ENCODE measurements around the gene ZMYND8. TPM values are rescaled to one million over a fixed set of nuclear protein-coding genes. Genes with fewer than 3 reads are reported as not detected.

Gene ZMYND8
- total and polyA plus RNA-seq, 2 of the 8 experiments (the other 6 are each of a cell fraction or from before 2014, with no cell fraction given) = 50.5 to 163 TPM

GRCh38 chr20:47306095-47306494 is 50.4 kb downstream of the ZMYND8 start:
- no peak overlapping the region for H2BK120ac ChIP-seq (replicated peaks; ENCODE audit: low read depth, low read length)
- no peaks in the 10 kb centered on the region for H3K9me3 ChIP-seq (ENCODE audit: insufficient read depth in 2 of 2, low read depth in 1 of 2, low read length in 1 of 2)
- peaks cover 9 to 96% of the 10 kb centered on the region in 2 experiments for H3K79me2 ChIP-seq (ENCODE audit: control insufficient read depth in 1 of 2, insufficient read depth in 2 of 2, low read length in 2 of 2)
- no peak overlapping the region for H3K14ac ChIP-seq (ENCODE audit: insufficient read length)
- 97% methylated on average over 8 of the region's 8 CpGs; no CpG with 5 or more reads in 1 of the 2 experiments for WGBS, 2 experiments (ENCODE audit: extremely low coverage in 1 of 2, insufficient coverage in 1 of 2, insufficient read length in 1 of 2, insufficient replicate concordance in 2 of 2, low coverage in 1 of 2, low lambda C conversion rate in 2 of 2, missing lambda C conversion rate in 1 of 2)
- peaks cover 0 to 7% of the 10 kb centered on the region in 2 experiments for H4K20me1 ChIP-seq (replicated peaks in 1 of 2; ENCODE audit: control insufficient read depth in 1 of 2, insufficient read depth in 2 of 2, low read length in 2 of 2)
- H2AK5ac ChIP-seq (ENCODE audit: low read depth, low read length) = no peak overlapping the region
- no peak overlapping the region for H3K4me3 ChIP-seq (ENCODE audit: extremely low read depth in 1 of 4, insufficient read depth in 2 of 4, low read depth in 3 of 4, low read length in 4 of 4)
- H4K91ac ChIP-seq (replicated peaks; ENCODE audit: insufficient read length, low read length) = no peak overlapping the region
- H3K23ac ChIP-seq (ENCODE audit: insufficient read length) = no peak overlapping the region
- no peak overlapping the region for H3K9ac ChIP-seq (replicated peaks in 1 of 4; ENCODE audit: extremely low read depth in 1 of 4, low read depth in 3 of 4, low read length in 3 of 4)
- no peak overlapping the region for H3K18ac ChIP-seq (ENCODE audit: extremely low read depth, low read length)
- no peak overlapping the region for H2BK20ac ChIP-seq (ENCODE audit: low read length)
- ChIA-PET CTCF (ENCODE audit: partially characterized antibody) (interaction anchor here (1.2 to 2.5 kb wide), 4 partner anchors 32 to 78 kb away, joined by 3 to 15 read pairs (median 8); no protein-coding TSS in a partner anchor), POLR2A (ENCODE audit: partially characterized antibody) (interaction anchor here (1.1 to 31.3 kb wide), 6 partner anchors 12 to 78 kb away, joined by 3 to 1191 read pairs (median 7); partner anchors contain the start of gene ZMYND8)
- no peak overlapping the region for H2BK12ac ChIP-seq (ENCODE audit: low read depth, low read length)
- no peak overlapping the region for H2BK5ac ChIP-seq (ENCODE audit: low read depth, low read length)
- H2BK15ac ChIP-seq (ENCODE audit: low read length) = no peak overlapping the region
- H3K23me2 ChIP-seq (ENCODE audit: low read depth, low read length) = no peaks in the 10 kb centered on the region
- DNase-seq (ENCODE audit: low read depth in 1 of 2, low spot score in 2 of 2) (no peak), FAIRE-seq (no peak)
- peaks cover 11 to 22% (median 19%) of the 10 kb centered on the region in 4 experiments for H3K4me1 ChIP-seq (replicated peaks in 1 of 4; ENCODE audit: control insufficient read depth in 3 of 4, insufficient read depth in 4 of 4, low read length in 3 of 4)
- no peak overlapping the region for H3K4ac ChIP-seq (replicated peaks; ENCODE audit: insufficient read length, low read depth, low read length)
- peaks cover 10 to 70% (median 25%) of the 10 kb centered on the region in 4 experiments for H3K36me3 ChIP-seq (ENCODE audit: control insufficient read depth in 2 of 4, insufficient read depth in 4 of 4, low read length in 3 of 4)
- H3K27me3 ChIP-seq (replicated peaks in 1 of 4; ENCODE audit: control insufficient read depth in 3 of 4, extremely low read depth in 1 of 4, insufficient read depth in 3 of 4, low read length in 3 of 4) = no peaks in the 10 kb centered on the region
- H3K56ac ChIP-seq (replicated peaks; ENCODE audit: insufficient read length, low read depth, low read length) = no peak overlapping the region
- H3K79me1 ChIP-seq (ENCODE audit: low read depth, low read length) = peaks cover 9% of the 10 kb centered on the region
- H2AFZ ChIP-seq (ENCODE audit: low read length) = no peak overlapping the region
- no peak overlapping the region for H4K5ac ChIP-seq (ENCODE audit: insufficient read length, low read depth, low read length)
- no peak overlapping the region for H4K8ac ChIP-seq (ENCODE audit: extremely low read depth, insufficient read depth, low read length)
- no peak overlapping the region for H3K4me2 ChIP-seq (ENCODE audit: insufficient read depth in 1 of 2, low read depth in 2 of 2, low read length in 2 of 2)
- H3K27ac ChIP-seq (ENCODE audit: low read depth, low read length) = no peak overlapping the region
- TF ChIP-seq CBX5 (IDR thresholded peaks at IDR 0.05; ENCODE audit: low read depth, low read length) (no peak), EZH2 (IDR thresholded peaks at IDR 0.05; ENCODE audit: low read depth, low read length, severe bottlenecking) (no peak), TCF12 (IDR thresholded peaks at IDR 0.05; ENCODE audit: low read depth, low read length) (no peak), GTF2F1 (IDR thresholded peaks at IDR 0.05; ENCODE audit: borderline replicate concordance, low read depth, low read length) (no peak), USF2 (IDR thresholded peaks at IDR 0.05; ENCODE audit: low read length) (no peak), EP300 (IDR thresholded peaks at IDR 0.05; ENCODE audit: borderline replicate concordance in 1 of 2, low read depth in 2 of 2, low read length in 2 of 2) (no peak), ZNF274 (IDR thresholded peaks at IDR 0.05; ENCODE audit: borderline replicate concordance, extremely low read depth, low read length) (no peak), TBP (IDR thresholded peaks at IDR 0.05; ENCODE audit: low read depth, low read length) (no peak), CTBP2 (IDR thresholded peaks at IDR 0.05; ENCODE audit: borderline replicate concordance, insufficient read depth, insufficient read length, low read length) (no peak), RBBP5 (IDR thresholded peaks at IDR 0.05; ENCODE audit: borderline replicate concordance, low read depth, low read length) (no peak), HDAC2 (IDR thresholded peaks at IDR 0.05; ENCODE audit: borderline replicate concordance in 1 of 2, low read depth in 2 of 2, low read length in 2 of 2) (no peak)

Measured in H1 (cell line).